HEK293 (cell line): Measurements from ENCODE around the gene SORBS2.
A peak's percentile ranks its signal among the peaks of the same experiment; 100 is the strongest.

ENCODE experiments used
- ELK4 ChIP-seq: IDR thresholded peaks from 2 replicates; pipeline ENCODE4 v1.6.1; 2011; ENCODE audit warnings: mild to moderate bottlenecking, low read depth, low read length, borderline replicate concordance
- GFI1B ChIP-seq: fragments of 450-650 bp; formaldehyde crosslinking; IDR thresholded peaks from 2 replicates; pipeline ENCODE4 v1.5.1; 2016; ENCODE audit warnings: missing biosample characterization, missing genetic modification characterization
- HOXD13 ChIP-seq: sonication (generic); formaldehyde crosslinking; IDR thresholded peaks from 2 replicates; pipeline ENCODE4 v1.8.0; 2022; ENCODE audit warnings: missing genetic modification reagents, borderline replicate concordance
- KLF9 ChIP-seq: fragments of 450-650 bp; formaldehyde crosslinking; IDR thresholded peaks from 2 replicates; pipeline ENCODE4 v1.5.1; 2016; ENCODE audit warnings: missing biosample characterization, missing genetic modification characterization, low read depth
- PATZ1 ChIP-seq: fragments of 450-650 bp; formaldehyde crosslinking; IDR thresholded peaks from 2 replicates; pipeline ENCODE4 v1.5.1; 2016; ENCODE audit warnings: missing biosample characterization, missing genetic modification characterization
- PRDM10 ChIP-seq: fragments of 450-650 bp; formaldehyde crosslinking; IDR thresholded peaks from 2 replicates; pipeline ENCODE4 v1.5.1; 2016; ENCODE audit warnings: missing biosample characterization, missing genetic modification characterization
- PRDM6 ChIP-seq: fragments of 450-650 bp; formaldehyde crosslinking; IDR thresholded peaks from 2 replicates; pipeline ENCODE4 v1.5.1; 2017; ENCODE audit warnings: missing biosample characterization, missing genetic modification characterization
- SCRT2 ChIP-seq: fragments of 450-650 bp; formaldehyde crosslinking; IDR thresholded peaks from 2 replicates; pipeline ENCODE4 v1.5.1; 2016; ENCODE audit warnings: missing biosample characterization, missing genetic modification characterization
- SP3 ChIP-seq: fragments of 450-650 bp; formaldehyde crosslinking; IDR thresholded peaks from 2 replicates; pipeline ENCODE4 v1.5.1; 2016; ENCODE audit warnings: missing biosample characterization, missing genetic modification characterization
- TRIM28 ChIP-seq: IDR thresholded peaks from 2 replicates; pipeline ENCODE4 v1.6.1; 2011; ENCODE audit warnings: low read length, control low read depth, borderline replicate concordance
- WT1 ChIP-seq: fragments of 450-650 bp; formaldehyde crosslinking; IDR thresholded peaks from 2 replicates; pipeline ENCODE4 v1.5.1; 2016; ENCODE audit warnings: missing biosample characterization, missing genetic modification characterization
- YY1 ChIP-seq: fragments of 450-650 bp; formaldehyde crosslinking; IDR thresholded peaks from 2 replicates; pipeline ENCODE4 v1.5.1; 2018; ENCODE audit warnings: missing biosample characterization, missing genetic modification characterization
- ZBTB6 ChIP-seq: fragments of 450-650 bp; formaldehyde crosslinking; IDR thresholded peaks from 2 replicates; pipeline ENCODE4 v1.5.1; 2017; ENCODE audit warnings: missing biosample characterization, missing genetic modification characterization
- ZNF157 ChIP-seq: fragments of 450-650 bp; formaldehyde crosslinking; IDR thresholded peaks from 2 replicates; pipeline ENCODE4 v1.5.1; 2016; ENCODE audit warnings: missing biosample characterization, missing genetic modification characterization
- ZNF2 ChIP-seq: fragments of 450-650 bp; formaldehyde crosslinking; IDR thresholded peaks from 2 replicates; pipeline ENCODE4 v1.5.1; 2016; ENCODE audit warnings: missing biosample characterization, missing genetic modification characterization
- ZNF23 ChIP-seq: fragments of 450-650 bp; formaldehyde crosslinking; IDR thresholded peaks from 2 replicates; pipeline ENCODE4 v1.5.1; 2016; ENCODE audit warnings: missing biosample characterization, missing genetic modification characterization, borderline replicate concordance
- ZNF354C ChIP-seq: fragments of 450-650 bp; formaldehyde crosslinking; IDR thresholded peaks from 2 replicates; pipeline ENCODE4 v1.5.1; 2016; ENCODE audit warnings: missing biosample characterization, missing genetic modification characterization, low read depth, borderline replicate concordance
- ZNF449 ChIP-seq: fragments of 450-650 bp; formaldehyde crosslinking; IDR thresholded peaks from 2 replicates; pipeline ENCODE4 v1.5.1; 2017; ENCODE audit warnings: missing biosample characterization, mild to moderate bottlenecking, missing genetic modification characterization, moderate library complexity
- ZNF645 ChIP-seq: fragments of 450-650 bp; formaldehyde crosslinking; IDR thresholded peaks from 2 replicates; pipeline ENCODE4; 2016; ENCODE audit warnings: missing biosample characterization, missing genetic modification characterization
- ZNF692 ChIP-seq: fragments of 450-650 bp; formaldehyde crosslinking; IDR thresholded peaks from 2 replicates; pipeline ENCODE4 v1.5.1; 2016; ENCODE audit warnings: missing biosample characterization, missing genetic modification characterization
- ZNF776 ChIP-seq: fragments of 450-650 bp; formaldehyde crosslinking; IDR thresholded peaks from 2 replicates; pipeline ENCODE4 v1.5.0; 2017; ENCODE audit warnings: missing biosample characterization, missing genetic modification characterization, borderline replicate concordance
- ZNF777 ChIP-seq: fragments of 450-650 bp; formaldehyde crosslinking; IDR thresholded peaks from 2 replicates; pipeline ENCODE4 v1.5.1; 2017; ENCODE audit warnings: missing biosample characterization, missing genetic modification characterization, borderline replicate concordance
- ZNF785 ChIP-seq: fragments of 450-650 bp; formaldehyde crosslinking; IDR thresholded peaks from 2 replicates; pipeline ENCODE4 v1.5.1; 2016; ENCODE audit warnings: missing biosample characterization, missing genetic modification characterization
- ZSCAN30 ChIP-seq: fragments of 450-650 bp; IDR thresholded peaks from 2 replicates; pipeline ENCODE4 v1.5.1; 2018; ENCODE audit warnings: missing biosample characterization, mild to moderate bottlenecking, missing genetic modification characterization, moderate library complexity

Gene SORBS2

GRCh38 chr4:185811509-185812364 lies at the start of gene SORBS2 (continued):
- TF ChIP-seq TRIM28 (peak; percentile 82; the same call in 1 of the 2 replicates), ZSCAN30 (tag by site-specific recombination) (no peak), SP3 (no peak), ZNF692 (no peak), ZBTB6 (no peak), WT1 (tag by site-specific recombination) (no peak), ELK4 (no peak), PRDM10 (tag by site-specific recombination) (0 out of 2 replicates have a peak, but pooled peaks have one; percentile 33), KLF9 (tag by site-specific recombination) (no peak), ZNF157 (no peak), ZNF777 (tag by site-specific recombination) (no peak), ZNF645 (tag by site-specific recombination) (no peak), YY1 (tag by site-specific recombination) (peak; percentile 23; the same call in 1 of the 2 replicates), PRDM6 (tag by site-specific recombination) (no peak), ZNF776 (tag by site-specific recombination) (no peak), ZNF449 (tag by site-specific recombination) (no peak), ZNF2 (tag by site-specific recombination) (peak; percentile 73), GFI1B (no peak), HOXD13 (CRISPR knock-in tag) (peak; percentile 23; the same call in 1 of the 2 replicates), ZNF354C (tag by site-specific recombination) (no peak), ZNF785 (tag by site-specific recombination) (no peak), PATZ1 (no peak), SCRT2 (tag by site-specific recombination) (0 out of 2 replicates have a peak, but pooled peaks have one; percentile 11), ZNF23 (no peak)
- TF ChIP-seq, all 188 proteins: peak for 12
